Measurements from ENCODE around the gene POLG.
A peak's percentile ranks its signal among the peaks of the same experiment; 100 is the strongest.

The POLG gene

DNA sequence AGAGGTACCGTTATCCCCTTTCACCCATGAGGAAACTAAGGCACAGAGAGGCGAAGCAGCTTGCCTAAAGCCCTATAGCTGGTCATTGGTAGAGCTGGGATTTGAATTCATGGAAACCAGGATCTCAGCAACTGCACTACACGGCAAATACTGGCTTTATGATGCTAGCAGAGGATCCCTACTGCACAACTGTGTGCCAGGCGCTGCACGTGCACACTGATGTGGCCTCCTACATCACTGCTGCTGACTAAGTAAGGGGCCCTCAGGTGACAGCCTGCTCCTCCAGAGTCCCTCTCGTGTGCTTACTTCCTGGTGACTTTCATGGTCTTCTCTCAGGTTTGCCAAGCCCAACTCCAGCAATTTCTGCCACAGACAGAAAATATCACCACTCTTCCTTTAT, 3.4 kb upstream of the POLG start:
- Histone ChIP-seq H3K4me2 (ENCODE audit: low read length, poor library complexity, severe bottlenecking) (no peak overlapping the region), H3K36me3 (ENCODE audit: control insufficient read depth in 1 of 2, insufficient read depth in 2 of 2, low read depth in 1 of 2, low read length in 2 of 2) (peaks cover under 1 to 7% of the 10 kb centered on the region in 2 experiments), H2BK12ac (ENCODE audit: low read length in 2 of 2) (no peak overlapping the region), H3K23ac (ENCODE audit: low read length in 2 of 2) (no peak overlapping the region), H2BK120ac (ENCODE audit: low read depth, low read length) (no peak overlapping the region), H4K8ac (ENCODE audit: low read length) (no peak overlapping the region), H3K18ac (ENCODE audit: low read depth in 1 of 2, low read length in 2 of 2) (no peak overlapping the region), H4K91ac (ENCODE audit: low read length) (no peak overlapping the region), H3K4me1 (ENCODE audit: control insufficient read depth, insufficient read depth, low read depth, low read length) (peaks cover 15% of the 10 kb centered on the region), H2AFZ (ENCODE audit: low read depth, low read length) (no peak overlapping the region), H3K4me3 (ENCODE audit: insufficient read depth in 1 of 2, low read depth in 1 of 2, low read length in 2 of 2) (no peak overlapping the region), H3K79me1 (replicated peaks; ENCODE audit: low read length, poor library complexity, severe bottlenecking) (peaks cover under 1% of the 10 kb centered on the region), H3K27me3 (ENCODE audit: control insufficient read depth in 1 of 2, insufficient read depth in 1 of 2, low read length in 2 of 2) (peaks cover 17 to 30% of the 10 kb centered on the region in 2 experiments), H2BK5ac (ENCODE audit: low read depth, low read length, poor library complexity, severe bottlenecking) (no peak overlapping the region), H3K9me3 (ENCODE audit: control insufficient read depth, low read length) (no peaks in the 10 kb centered on the region), H3K4ac (ENCODE audit: low read depth in 1 of 2, low read length in 2 of 2) (no peak overlapping the region), H3K9ac (ENCODE audit: low read length) (no peak overlapping the region), H2BK15ac (ENCODE audit: low read depth, poor library complexity, severe bottlenecking) (no peak overlapping the region), H3K14ac (ENCODE audit: low read length in 2 of 2) (no peak overlapping the region), H2AK5ac (ENCODE audit: low read length, severe bottlenecking) (no peak overlapping the region), H3K27ac (ENCODE audit: low read length, poor library complexity, severe bottlenecking) (no peak overlapping the region)
- WGBS: 79% methylated on average over 6 of the region's 6 CpGs
- no peak for DNase-seq

DNA sequence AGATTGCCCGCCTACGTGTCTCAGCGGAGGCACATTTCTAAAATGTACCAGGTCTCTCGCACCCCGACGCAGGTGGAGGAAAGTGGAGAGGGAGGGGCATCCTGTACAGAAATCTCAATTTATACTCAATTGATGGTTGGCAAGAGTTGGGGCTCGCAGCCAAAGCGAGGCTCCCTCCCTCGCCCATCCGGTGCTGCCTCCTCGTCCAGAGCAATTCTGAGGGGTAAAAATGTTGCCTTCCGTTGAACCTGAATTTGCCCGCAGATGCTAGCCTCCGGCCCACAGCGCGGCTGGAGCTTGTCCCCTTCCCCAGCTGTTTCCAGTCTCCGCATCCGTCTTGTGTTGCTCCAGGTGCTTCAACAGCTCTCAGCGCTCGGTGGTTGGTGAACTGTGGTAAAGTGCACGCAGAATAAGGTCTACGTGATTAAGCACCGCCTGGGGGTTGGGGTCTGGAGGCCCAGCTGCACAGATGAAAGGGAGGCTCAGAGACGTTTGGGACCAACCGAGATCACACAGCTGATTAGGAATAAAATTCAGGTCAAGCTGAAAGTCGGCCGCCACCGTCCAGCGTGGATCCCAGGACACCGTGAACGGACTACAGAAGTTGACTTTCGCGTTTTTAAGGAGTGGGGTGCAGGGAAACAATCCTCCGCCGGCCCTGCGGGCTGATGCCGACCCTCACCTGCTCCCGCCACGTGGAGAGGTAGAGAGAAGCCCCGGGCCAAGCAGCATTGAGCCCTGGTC, 846 bp upstream of the POLG start:
- Histone ChIP-seq H3K4me2 (ENCODE audit: low read length, poor library complexity, severe bottlenecking) (peak overlapping the region; percentile 76), H4K8ac (ENCODE audit: low read length) (no peak overlapping the region), H3K4me3 (ENCODE audit: insufficient read depth in 1 of 2, low read depth in 1 of 2, low read length in 2 of 2) (peak overlapping the region; percentile 37 to 87), H2BK120ac (ENCODE audit: low read depth, low read length) (no peak overlapping the region), H2BK15ac (ENCODE audit: low read depth, poor library complexity, severe bottlenecking) (no peak overlapping the region), H3K27me3 (ENCODE audit: control insufficient read depth in 1 of 2, insufficient read depth in 1 of 2, low read length in 2 of 2) (peaks cover 3 to 10% of the 10 kb centered on the region in 2 experiments), H3K79me1 (replicated peaks; ENCODE audit: low read length, poor library complexity, severe bottlenecking) (peaks cover 5% of the 10 kb centered on the region), H3K18ac (ENCODE audit: low read depth in 1 of 2, low read length in 2 of 2) (no peak overlapping the region), H3K9ac (ENCODE audit: low read length) (peak overlapping the region; percentile 7), H3K9me3 (ENCODE audit: control insufficient read depth, low read length) (no peaks in the 10 kb centered on the region), H2BK12ac (ENCODE audit: low read length in 2 of 2) (no peak overlapping the region), H2AFZ (ENCODE audit: low read depth, low read length) (no peak overlapping the region), H4K91ac (ENCODE audit: low read length) (no peak overlapping the region), H2AK5ac (ENCODE audit: low read length, severe bottlenecking) (no peak overlapping the region), H3K4me1 (ENCODE audit: control insufficient read depth, insufficient read depth, low read depth, low read length) (peaks cover 24% of the 10 kb centered on the region), H2BK5ac (ENCODE audit: low read depth, low read length, poor library complexity, severe bottlenecking) (no peak overlapping the region), H3K36me3 (ENCODE audit: control insufficient read depth in 1 of 2, insufficient read depth in 2 of 2, low read depth in 1 of 2, low read length in 2 of 2) (peaks cover 20 to 25% of the 10 kb centered on the region in 2 experiments), H3K4ac (ENCODE audit: low read depth in 1 of 2, low read length in 2 of 2) (no peak overlapping the region), H3K27ac (ENCODE audit: low read length, poor library complexity, severe bottlenecking) (peak overlapping the region; percentile 15), H3K14ac (ENCODE audit: low read length in 2 of 2) (no peak overlapping the region), H3K23ac (ENCODE audit: low read length in 2 of 2) (peak overlapping the region in 1 of 2 experiments; percentile 5)
- WGBS: 3% methylated on average over 36 of the region's 40 CpGs
- no peak for DNase-seq

DNA sequence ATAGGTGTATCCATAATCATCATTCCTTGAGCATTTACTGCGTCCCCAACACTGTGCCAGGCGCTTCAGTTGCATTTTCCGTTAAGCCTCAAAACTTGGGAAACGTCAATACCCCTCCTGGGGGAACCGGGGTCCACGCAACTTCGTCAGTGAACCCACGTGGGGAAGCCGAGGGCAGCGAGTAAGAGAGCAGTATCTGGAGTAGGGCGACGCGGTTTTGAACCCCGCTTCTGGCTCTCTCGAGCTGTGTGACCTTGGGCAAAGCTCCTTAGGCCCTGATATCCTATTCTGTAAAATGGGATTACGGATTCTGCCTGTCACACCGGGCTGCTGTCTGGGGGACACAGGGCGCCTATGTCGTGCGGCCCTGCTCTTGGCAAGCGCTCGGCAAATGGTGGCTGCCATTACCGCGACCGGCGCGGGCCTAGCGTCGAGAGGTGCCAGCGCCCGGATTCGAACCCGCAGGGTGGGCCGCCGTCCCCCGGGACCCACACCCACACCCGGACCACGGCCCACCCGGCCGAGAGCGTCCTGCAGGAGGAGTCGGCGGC, 590 bp downstream of the POLG start:
- peaks cover 30% of the 10 kb centered on the region for H3K4me1 ChIP-seq (ENCODE audit: control insufficient read depth, insufficient read depth, low read depth, low read length)
- peaks cover 33 to 39% of the 10 kb centered on the region in 2 experiments for H3K36me3 ChIP-seq (ENCODE audit: control insufficient read depth in 1 of 2, insufficient read depth in 2 of 2, low read depth in 1 of 2, low read length in 2 of 2)
- H2BK120ac ChIP-seq (ENCODE audit: low read depth, low read length): no peak overlapping the region
- H2BK5ac ChIP-seq (ENCODE audit: low read depth, low read length, poor library complexity, severe bottlenecking): peak overlapping the region; percentile 5
- peak overlapping the region; percentile 97 for H4K91ac ChIP-seq (ENCODE audit: low read length)
- no peaks in the 10 kb centered on the region for H3K9me3 ChIP-seq (ENCODE audit: control insufficient read depth, low read length)
- H3K18ac ChIP-seq (ENCODE audit: low read depth in 1 of 2, low read length in 2 of 2): peak overlapping the region; percentile 97 to 99
- H3K79me1 ChIP-seq (replicated peaks; ENCODE audit: low read length, poor library complexity, severe bottlenecking): peaks cover 16% of the 10 kb centered on the region
- H3K9ac ChIP-seq (ENCODE audit: low read length): peak overlapping the region; percentile 91
- H2BK12ac ChIP-seq (ENCODE audit: low read length in 2 of 2): peak overlapping the region in 1 of 2 experiments; percentile 37
- H3K23ac ChIP-seq (ENCODE audit: low read length in 2 of 2): no peak overlapping the region
- H3K14ac ChIP-seq (ENCODE audit: low read length in 2 of 2): peak overlapping the region in 1 of 2 experiments; percentile 72
- H3K27ac ChIP-seq (ENCODE audit: low read length, poor library complexity, severe bottlenecking): no peak overlapping the region
- H2BK15ac ChIP-seq (ENCODE audit: low read depth, poor library complexity, severe bottlenecking): no peak overlapping the region
- H3K4me2 ChIP-seq (ENCODE audit: low read length, poor library complexity, severe bottlenecking): peak overlapping the region; percentile 91
- H3K27me3 ChIP-seq (ENCODE audit: control insufficient read depth in 1 of 2, insufficient read depth in 1 of 2, low read length in 2 of 2): peaks cover 0 to 8% of the 10 kb centered on the region in 2 experiments
- no peak for DNase-seq
- peak overlapping the region; percentile 87 to 97 for H3K4me3 ChIP-seq (ENCODE audit: insufficient read depth in 1 of 2, low read depth in 1 of 2, low read length in 2 of 2)
- peak overlapping the region; percentile 60 for H2AFZ ChIP-seq (ENCODE audit: low read depth, low read length)
- H4K8ac ChIP-seq (ENCODE audit: low read length): peak overlapping the region; percentile 97
- peak overlapping the region; percentile 46 to 75 for H3K4ac ChIP-seq (ENCODE audit: low read depth in 1 of 2, low read length in 2 of 2)
- no peak overlapping the region for H2AK5ac ChIP-seq (ENCODE audit: low read length, severe bottlenecking)
- WGBS: 3% methylated on average over 20 of the region's 43 CpGs
